Measurements from ENCODE around the gene TEX13D.

GRCh38 chrX:124343016-124343415 is 10.6 kb downstream of the TEX13D start:
- TF ChIP-seq SP1 (IDR thresholded peaks at IDR 0.05) (no peak), TAF1 (conservative IDR thresholded peaks at IDR 0.05) (no peak)
- TF ChIP-seq, protein P1, sequence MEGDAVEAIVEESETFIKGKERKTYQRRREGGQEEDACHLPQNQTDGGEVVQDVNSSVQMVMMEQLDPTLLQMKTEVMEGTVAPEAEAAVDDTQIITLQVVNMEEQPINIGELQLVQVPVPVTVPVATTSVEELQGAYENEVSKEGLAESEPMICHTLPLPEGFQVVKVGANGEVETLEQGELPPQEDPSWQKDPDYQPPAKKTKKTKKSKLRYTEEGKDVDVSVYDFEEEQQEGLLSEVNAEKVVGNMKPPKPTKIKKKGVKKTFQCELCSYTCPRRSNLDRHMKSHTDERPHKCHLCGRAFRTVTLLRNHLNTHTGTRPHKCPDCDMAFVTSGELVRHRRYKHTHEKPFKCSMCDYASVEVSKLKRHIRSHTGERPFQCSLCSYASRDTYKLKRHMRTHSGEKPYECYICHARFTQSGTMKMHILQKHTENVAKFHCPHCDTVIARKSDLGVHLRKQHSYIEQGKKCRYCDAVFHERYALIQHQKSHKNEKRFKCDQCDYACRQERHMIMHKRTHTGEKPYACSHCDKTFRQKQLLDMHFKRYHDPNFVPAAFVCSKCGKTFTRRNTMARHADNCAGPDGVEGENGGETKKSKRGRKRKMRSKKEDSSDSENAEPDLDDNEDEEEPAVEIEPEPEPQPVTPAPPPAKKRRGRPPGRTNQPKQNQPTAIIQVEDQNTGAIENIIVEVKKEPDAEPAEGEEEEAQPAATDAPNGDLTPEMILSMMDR (IDR thresholded peaks at IDR 0.05; ENCODE audit: low read depth, low read length, missing input control), result no peak
